Activated T-cell treated with anti-CD3 and anti-CD28 coated beads for 48 hours (primary cell): Measurements from ENCODE around the gene CMC2.

ENCODE experiments used
- DNase-seq: peaks from one replicate; pipeline ENCODE4 v3.0.0-alpha.2; 2020; ENCODE audit warnings: low read depth

The CMC2 gene

DNA sequence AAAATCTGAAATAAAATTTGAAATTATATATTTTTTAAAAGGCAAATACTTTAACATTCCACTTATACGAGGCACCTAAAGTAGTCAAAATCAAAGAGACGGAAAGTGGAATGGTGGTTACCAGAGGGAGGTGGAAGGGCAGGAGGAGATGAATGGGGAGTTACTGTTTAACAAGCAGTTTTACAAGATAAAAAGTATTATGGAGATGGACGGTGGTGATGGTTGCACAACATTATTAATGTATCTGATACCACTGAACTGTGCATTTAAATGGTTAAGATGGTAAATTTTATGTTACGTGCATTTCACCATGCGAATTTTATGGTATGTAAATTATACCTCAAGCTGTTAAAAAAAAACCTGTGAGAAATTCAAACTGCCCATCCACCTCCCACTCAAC is 5.4 kb downstream of the CMC2 start:
- DNase-seq: no peak

DNA sequence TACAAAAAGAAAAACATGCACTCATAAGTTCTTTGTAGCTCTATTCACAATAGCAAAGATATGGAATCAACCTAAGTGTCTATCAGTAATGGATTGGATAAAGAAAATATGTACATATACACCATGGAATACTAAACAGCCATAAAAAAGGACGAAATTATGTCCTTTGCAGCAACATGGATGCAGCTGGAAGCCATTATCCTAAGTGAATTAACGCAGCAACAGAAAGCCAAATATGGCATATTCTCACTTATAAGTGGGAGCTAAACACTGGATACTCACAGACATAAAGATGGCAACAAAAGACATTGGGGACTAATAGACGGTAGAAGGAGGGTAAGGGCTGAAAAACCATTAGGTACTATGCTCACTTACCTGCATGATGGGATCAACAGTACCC is 5.8 kb downstream of the CMC2 start:
- DNase-seq: no peak

DNA sequence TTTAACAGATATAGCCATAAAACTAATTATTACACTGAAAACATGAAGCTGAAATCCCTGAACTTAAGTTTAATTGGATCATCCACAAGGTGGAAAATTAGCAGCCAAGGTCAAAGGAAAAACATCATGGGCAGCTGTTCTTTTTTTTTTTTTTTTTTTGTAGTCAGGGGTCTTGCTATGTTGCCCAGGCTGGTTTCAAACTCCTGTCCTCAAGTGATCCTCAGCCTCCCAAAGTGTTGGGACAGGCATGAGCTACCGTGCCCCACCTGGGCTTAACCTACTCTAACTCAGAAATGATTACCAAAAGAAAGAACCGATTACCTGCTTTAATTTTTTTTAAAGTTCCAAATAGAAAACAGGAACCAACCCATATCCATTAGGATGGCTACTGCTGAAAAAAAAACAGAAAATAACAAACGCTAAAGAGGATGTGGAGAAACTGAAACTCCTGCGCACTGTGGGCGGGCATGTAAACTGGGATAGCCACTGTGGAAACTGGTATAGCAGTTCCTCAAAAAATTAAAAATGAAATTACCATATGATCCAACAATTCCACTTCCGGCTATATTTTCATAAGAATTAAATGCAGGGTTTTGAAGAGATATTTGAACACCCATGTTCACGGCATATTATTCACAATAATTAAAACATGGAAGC is 8.6 kb downstream of the CMC2 start:
- DNase-seq: no peak

DNA sequence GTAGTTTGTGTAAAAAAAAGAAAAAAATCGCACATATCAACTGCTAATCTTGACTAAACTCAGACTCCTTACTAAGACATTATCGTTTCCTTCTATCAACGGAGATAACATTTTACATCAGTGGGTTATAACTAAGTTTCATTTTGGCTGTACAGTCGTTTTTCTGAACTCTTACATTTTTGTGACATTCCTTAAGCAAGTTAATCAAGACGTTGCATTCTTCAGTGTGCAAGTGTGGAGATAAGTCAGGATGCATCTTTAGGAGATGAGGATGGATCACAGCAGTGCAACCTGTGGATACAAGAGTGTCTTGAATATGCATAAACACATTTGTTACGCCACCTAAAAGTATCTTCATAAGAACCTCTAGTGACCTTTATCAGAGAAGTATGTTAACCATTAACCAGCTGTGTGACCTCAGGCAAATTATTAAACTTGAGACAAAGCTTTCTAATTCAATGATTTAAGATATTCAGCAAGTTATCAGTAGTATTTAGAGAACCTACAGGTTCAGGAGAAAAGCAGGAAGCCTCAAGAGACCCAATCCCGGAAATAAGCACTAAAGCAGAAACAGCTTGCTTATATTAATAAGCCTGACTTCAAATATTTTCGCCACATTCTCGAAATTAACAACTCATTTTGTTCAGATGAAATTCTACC is 9.4 kb downstream of the CMC2 start:
- DNase-seq: no peak

DNA sequence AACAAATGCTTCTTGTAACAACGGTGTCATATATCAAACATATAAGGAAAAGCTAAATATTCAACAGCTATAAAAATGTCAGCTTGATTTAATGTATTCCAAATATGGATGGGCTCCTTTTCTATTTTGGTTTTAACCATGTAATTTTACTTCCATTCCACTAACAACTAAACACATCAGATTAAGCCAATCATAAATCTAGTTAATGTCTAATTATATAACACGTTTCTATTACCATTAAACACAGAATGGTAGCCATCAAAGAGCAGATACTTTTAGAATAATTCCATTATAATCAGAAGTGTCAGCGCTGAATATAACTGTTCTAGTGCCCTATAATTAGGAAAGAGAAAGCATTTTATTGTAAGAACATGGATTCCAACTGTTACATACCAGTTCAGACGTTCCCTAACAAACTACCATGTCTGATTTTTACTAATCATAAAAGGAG is 10.0 kb downstream of the CMC2 start:
- no peak for DNase-seq

DNA sequence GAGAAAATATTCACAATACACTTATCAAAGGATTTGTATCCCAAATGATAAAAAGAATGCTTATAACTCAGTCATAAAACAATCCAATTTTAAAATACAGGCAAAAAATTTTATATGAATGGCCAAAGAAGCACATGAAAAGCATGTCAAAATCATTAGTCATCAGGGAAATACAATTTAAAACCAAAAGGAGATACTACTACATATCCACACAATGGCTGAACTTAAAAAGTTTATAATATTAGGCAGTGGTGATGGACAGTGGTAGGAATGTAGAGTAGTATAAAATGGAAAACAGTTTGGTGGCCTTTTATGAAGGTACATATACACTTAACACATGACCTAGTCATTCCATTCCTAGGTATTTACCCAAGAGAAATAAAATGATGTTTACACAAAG is 12.2 kb downstream of the CMC2 start:
- no peak for DNase-seq

DNA sequence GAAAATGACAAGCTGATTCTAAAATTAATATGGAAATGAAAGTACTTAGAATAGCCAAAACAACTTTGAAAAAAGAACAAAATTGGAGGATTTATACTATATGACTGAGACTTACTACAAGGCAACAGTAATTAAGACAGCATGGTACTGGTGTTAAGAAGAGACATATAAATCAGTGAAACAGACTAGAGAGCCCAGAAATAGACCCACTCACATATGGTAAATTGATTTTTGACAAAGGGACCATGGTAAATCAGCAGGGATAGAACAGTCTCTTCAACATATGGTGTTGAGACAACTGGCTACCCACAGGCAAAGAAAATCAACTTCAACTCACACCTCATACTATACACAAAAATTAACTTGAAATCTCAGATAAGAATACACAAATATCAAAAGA is 12.9 kb downstream of the CMC2 start:
- no peak for DNase-seq

DNA sequence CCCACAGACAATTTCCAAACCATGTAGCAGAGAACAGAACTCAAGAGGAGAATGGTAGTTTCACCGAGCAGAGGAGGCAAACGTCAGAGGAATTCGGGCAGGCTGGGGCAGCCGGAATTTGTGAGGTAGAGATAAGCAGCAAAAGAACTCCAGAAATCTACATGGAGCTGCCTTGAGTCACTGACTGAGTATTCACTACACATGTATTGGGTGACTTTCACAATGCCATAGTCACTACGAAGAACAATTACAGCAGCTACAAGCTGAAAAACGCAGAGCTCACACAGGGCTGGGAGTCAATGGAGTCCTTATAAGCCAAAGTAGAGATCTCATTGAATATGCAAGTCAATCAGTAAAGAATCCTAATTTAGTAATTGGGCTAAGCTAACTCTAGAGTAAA is 13.4 kb downstream of the CMC2 start:
- no peak for DNase-seq

DNA sequence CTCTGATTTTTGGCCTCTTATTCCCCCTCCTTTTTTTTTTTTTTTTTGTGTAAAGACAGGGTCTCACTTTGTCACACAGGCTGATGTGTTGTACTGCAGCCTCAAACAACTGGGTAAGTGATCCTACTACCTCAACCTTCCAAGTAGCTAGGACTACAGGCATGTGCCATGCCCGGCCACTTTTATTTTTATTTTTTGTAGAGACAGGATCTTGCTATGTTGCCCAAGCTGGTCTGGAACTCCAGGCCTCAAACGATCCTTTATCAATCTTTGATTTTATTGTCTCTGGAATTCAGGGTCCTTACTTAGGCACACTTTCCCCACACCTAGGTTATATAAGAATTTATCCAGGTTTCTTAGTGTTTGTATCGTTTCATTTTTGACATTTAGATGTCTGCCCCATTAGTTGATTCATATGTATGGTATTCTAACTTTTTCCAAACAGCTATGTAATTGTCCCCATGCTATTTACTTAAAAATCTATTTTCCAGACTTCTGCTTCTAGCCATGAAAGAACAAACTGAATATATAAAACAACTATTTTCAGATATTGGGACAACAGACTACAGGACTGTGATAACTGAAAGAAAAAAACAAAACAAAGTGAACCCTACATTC is 13.9 kb downstream of the CMC2 start:
- DNase-seq: no peak

DNA sequence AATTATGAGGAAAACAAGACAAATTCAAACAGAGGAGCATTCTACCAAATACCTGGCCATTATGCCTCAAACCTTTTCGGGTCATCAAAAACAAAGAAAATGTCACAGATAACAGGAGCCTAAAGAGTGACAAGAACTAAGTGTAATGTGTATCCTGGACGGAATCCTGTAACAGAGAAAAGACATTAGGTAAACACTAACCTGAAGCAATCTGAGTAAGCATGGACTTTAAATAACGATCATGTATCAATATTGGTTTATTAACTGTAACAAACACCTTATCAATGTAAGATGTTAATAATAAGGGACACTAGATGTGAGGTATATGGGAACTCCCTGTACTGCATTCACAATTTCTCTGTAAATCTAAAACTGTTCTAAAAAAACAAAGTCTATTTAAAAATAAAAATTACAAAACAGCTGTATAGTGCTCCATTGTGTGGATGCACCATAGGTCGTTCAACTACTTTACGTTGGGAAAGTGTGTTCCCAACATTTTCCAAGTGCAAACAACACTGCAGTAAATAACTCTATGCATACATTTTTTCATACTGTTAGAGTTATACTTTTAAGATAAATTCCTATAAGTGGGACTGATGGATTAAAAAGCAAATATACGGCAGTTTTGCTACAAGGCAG is 14.8 kb downstream of the CMC2 start:
- DNase-seq: no peak

DNA sequence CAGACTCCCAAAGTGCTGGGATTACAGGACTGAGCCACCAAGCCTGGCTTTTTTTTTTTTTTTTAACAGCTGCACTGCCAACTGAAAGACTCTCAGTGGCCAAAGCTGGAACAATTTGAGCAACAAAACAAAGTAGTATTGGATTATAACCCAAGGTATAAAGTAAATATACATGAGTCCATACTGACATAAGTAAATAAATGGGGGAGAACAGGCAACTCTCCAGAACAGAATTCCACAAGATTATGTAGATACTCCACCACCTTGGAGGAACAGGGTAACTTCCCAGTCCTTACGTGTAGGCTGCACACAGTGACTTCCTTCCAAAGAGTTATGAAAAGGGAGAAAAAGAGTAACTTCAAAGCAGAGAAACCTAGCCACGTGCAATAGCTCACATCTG is 15.7 kb downstream of the CMC2 start:
- DNase-seq: no peak

DNA sequence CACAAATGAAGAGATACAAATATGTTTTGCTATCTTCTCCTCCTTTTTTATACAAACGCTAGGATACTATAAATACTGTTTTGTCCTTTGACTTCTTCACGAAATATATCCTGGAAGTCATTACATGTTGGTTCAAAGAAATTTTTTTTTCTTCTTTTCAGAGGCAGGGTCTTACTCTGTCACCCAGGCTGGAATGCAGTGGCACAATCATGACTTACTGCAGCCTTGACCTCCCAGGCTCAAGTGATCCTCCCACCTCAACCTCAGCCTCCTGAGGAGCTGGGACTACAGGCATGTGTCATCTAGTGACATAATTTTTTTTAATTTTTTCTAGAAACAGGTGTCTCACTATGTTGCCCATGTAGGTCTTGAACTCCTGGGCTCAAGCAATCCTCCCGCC is 16.1 kb downstream of the CMC2 start:
- DNase-seq: no peak

DNA sequence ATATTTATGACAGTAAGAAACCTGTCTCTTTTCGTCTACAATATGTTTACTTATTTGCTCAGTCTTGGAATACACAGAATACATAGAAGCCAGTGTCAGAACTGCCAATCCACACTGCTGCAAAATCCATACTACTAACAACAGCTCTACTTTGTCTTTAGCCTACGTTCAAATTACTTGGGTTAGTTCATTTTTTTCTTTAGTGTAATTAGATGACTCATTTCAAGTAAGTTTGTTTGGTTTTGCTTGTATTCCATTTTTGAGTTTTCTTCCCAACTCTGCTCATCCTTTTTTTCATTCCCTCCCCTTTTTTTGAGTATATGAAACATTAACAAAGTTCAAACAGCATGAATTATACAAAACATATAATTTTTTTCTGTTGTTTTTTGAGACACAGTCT is 16.9 kb downstream of the CMC2 start:
- no peak for DNase-seq

DNA sequence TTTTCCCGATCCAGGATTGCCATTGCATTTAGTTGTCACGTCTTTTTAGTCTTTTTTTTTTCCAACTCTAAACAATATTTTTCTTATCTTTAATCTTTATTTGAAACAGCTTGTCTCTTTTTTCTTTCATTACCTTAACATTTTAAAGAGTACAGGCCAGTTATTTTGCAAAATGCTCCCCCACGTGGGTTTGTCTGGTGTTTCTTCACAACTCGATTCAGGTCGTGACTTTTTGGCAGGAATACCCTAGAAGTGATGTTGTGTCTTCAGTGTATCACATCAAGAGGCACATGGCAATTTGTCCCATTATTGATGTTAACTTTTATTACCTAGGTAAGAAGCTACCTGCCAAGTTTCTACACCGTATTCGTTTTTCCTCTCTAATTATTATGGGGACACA is 17.9 kb downstream of the CMC2 start:
- DNase-seq: no peak

DNA sequence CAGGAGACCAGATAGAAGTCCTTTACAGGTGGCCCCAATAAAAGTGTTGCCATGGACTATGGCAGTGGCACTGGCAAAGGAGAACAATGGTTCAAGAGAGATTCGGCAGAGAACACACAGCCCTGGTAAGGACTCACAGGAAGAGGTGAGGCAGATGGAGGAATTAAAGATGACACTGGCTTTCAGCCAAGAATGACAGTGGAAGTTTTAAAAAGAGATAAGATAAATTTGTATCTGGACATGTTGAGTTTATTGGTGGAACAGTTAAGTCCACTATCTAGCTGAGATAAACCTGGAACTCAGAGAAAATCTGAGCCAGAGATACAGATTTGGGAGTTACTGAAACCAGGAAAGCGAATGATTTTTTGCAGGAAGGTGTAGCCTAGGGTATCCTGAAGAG is 20.1 kb downstream of the CMC2 start:
- no peak for DNase-seq

DNA sequence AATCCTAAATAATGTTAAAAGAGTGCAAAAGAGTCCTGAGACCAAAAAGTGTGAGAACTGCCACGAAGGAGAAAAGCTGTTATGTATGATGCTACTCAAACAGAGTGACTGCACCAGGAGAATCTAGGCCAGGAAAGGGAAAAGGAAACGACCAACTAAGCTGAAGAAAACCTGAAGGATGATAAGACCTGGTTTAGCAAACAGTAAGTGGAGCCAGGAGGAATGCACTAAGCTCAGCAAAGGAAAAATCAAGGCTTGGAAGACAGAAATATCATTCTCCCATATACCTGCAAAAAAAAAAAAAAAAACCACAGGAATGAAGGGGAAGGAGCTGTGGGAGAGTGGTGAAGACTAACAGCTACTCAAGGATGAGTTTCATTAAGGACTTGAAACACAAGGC is 21.1 kb downstream of the CMC2 start:
- DNase-seq: no peak

DNA sequence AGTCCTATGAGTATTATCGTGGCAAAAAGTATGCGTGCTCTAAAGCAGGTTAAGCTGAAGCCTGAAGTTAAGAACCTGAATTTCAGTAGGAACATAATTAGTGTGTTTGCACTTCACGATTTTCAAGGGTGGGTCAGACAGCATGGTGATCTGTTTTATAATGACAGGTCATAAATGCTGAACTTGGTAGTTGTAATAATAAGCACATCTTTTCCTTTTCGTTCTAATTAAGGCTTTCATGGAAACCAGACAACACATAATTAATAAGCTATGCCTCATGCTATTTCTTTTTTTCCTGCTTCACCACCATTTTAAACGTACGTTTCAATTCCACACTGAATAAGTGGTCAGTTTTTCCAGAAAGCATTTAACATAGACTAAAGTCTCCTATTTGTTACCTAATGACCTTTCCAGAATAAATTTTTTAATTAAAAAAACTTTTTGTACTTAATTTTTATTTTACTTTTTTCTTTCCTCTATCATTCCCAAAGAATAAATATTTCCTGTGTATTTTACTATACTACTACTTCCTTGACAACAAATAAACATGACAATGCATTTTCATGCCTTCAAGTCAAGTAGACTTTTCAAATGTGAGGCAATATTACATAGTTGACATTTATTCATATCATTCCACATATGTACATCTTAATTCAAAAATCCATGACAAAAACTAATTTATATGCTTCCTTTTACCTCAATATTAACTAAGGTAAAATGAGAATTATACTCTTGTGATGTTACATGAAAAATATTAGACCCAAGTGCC is 22.4 kb downstream of the CMC2 start:
- no peak for DNase-seq

DNA sequence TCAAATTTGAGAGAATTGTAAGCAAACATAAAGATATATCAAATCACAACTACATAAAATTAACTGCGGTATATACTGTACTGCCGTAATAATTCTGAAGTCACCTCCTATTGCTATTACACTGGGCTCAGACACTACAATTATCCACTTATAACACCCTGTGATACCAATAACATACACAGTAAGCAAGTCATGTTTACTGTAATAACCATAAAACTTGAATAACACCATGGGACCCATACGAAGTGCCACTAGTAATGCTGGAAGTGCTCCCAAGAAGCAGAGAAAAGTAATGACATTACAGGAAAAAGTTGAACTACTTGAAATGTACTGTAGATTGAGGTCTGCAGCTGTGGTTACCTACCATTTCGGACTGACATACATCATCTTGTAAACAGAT is 24.0 kb downstream of the CMC2 start:
- no peak for DNase-seq

DNA sequence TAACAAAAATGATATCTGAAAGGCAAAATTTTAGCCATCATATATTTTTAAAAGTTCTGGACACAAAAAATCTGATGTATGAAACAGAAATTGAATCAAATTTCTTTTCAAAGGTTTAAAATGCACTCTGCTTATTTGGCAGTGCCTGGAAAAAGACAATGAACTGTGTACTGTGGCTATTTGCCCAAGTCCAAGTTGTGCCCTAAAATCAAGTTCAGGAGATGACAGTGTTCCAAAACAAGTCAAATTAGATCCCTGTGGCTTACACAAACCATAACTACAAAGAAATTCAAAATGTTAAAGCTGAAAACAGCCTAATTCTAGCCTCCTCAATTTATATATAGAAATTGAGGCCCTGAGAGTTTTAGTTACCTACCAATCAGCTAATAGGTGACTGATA is 25.6 kb downstream of the CMC2 start:
- no peak for DNase-seq

DNA sequence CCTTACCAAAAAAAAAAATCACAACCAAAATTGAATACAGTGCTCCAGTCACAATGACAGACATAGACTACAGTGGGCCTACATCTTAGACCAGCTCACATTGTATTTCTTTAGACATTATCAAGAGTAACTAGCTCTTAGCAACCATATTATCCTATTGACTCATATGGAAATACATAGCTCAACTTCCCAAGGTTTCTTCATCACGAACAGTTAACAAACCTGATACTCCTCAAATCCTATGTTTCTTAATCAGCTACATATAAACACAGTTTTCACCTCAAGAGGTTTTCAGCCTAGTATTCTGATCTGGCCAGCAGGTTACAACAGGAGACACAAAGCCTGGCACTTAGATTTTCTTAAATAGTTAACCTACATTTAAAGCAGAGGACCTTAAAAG is 29.7 kb downstream of the CMC2 start:
- no peak for DNase-seq

DNA sequence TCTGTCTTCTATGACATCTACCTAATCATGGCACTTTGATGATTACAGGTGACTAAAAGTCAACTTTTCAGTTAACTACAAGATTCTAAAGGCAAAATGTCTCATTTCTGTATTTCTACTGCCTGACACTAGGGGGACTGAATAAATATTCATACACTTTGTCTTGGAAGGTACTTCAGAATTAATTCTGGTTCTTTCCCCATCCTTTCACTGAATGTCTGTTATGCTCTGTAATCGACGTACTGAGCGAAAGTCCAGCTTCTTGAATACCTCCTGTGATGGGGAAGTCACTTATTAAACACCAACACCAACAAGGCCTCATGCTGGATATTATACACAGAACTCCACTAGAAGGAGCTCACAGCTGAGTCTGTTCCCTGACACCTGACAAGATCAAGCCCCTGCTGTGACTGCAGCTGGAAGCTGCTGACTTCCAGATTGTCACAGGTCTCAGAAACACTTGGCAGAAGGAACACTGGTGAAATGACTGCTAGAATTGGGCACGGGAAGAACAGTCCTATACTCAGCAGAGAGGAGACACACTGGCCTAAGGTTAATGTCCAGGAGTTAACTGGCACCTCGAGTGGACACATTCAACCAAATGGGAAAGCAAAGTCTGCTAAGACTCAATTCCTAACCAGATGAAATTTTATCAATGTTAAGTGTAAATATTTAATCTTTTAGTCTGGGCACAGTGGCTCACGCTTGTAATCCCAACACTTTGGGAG is 31.9 kb downstream of the CMC2 start:
- DNase-seq: no peak

DNA sequence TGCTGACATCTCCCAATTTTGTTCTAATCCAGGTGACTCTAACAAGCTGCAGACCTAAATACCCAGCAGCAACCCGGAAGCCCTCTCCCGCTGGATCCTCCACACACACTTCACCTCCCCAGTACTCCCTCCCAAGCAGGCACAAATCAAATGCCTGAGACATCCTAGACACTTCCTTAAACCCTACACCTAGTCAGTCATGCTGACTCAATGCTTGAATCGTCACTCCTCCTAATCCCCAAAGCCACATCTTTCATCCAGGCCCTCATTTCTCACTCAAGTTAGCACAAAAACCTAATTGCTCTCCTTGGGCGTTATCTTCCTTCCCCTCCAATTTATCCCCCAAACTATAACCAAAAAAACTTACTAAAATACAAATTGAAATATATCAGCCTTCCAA is 32.7 kb downstream of the CMC2 start:
- no peak for DNase-seq
